22Rv1 (cell line): ENCODE results near the gene IFNA10.
"Not testable (repeated sequence)": the region's sequence is repeated elsewhere in the genome, so short reads cannot be mapped to it uniquely, and the experiment has no call there.

ENCODE experiments used
- H3K27ac ChIP-seq: fragments of 450-650 bp; 2 replicates; pipeline ENCODE4 v1.5.1; 2017
- ZFX ChIP-seq: fragments of 450-650 bp; IDR thresholded peaks from 2 replicates; pipeline ENCODE4 v1.6.1; 2017; ENCODE audit warnings: antibody characterized with exemption, borderline replicate concordance
- TF ChIP-seq, protein P1 (sequence below): fragments of 450-650 bp; IDR thresholded peaks from 2 replicates; pipeline ENCODE4 v1.5.1; 2017; ENCODE audit warnings: mild to moderate bottlenecking

Gene IFNA10

DNA sequence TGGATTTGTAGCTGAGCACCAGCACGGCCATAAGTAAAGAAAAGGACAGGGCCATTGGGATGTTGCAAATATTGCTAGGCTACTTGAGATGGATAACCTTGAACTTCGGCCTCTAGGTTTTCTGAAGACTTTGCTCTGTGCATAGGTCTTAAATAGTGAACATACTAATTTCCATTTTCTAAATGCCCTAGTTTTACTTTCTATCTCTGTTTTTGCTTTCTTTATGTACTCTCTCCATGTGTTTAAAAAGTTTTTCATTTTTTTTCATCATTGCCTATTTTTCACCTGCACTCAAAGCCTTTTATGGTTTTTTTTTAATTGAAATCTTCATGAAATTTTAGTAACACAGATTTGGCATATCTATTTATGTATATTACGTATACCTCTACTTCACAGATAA lies at the start of gene IFNA10:
Gene IFNA10 (minus strand): TSS at position 101 of the 400 bp plus-strand sequence. CDS start 46 bp downstream, at position 55.
- not testable (repeated sequence) for H3K27ac ChIP-seq

DNA sequence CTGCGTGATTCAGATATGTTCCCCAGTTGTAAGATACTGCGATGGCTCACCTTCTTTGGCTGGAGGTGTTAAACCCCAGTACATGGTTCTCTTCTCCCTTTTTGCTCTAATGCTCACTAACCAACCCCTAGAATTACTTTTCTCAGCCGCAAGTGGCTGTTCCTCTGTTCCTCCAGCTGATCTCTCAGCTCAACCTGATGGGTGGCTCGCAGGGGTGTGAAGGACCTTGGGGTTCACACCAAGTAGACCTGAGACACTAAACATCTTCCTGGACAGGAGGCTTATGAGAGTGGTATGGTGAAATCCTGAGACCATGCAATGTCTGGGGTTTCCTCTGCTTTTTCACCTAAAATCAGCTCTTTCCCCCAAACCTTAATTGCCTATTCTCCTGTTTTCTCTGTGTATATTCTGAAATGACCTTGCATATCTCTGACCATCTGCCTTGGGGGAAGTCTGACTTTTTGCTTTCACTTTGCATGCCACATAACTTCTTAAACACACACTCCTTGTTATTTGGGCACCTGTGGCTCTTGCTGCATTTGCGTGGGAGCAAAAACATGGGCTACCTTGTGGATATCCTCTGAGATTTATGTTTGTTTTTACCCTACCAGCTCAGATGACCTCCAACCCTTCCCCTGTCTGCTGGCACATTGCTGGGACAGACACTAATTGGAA lies 48.7 kb upstream of the IFNA10 start:
- TF ChIP-seq, protein P1, sequence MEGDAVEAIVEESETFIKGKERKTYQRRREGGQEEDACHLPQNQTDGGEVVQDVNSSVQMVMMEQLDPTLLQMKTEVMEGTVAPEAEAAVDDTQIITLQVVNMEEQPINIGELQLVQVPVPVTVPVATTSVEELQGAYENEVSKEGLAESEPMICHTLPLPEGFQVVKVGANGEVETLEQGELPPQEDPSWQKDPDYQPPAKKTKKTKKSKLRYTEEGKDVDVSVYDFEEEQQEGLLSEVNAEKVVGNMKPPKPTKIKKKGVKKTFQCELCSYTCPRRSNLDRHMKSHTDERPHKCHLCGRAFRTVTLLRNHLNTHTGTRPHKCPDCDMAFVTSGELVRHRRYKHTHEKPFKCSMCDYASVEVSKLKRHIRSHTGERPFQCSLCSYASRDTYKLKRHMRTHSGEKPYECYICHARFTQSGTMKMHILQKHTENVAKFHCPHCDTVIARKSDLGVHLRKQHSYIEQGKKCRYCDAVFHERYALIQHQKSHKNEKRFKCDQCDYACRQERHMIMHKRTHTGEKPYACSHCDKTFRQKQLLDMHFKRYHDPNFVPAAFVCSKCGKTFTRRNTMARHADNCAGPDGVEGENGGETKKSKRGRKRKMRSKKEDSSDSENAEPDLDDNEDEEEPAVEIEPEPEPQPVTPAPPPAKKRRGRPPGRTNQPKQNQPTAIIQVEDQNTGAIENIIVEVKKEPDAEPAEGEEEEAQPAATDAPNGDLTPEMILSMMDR = no peak
- TF ChIP-seq ZFX = no peak
- H3K27ac ChIP-seq = no peak overlapping the region

GRCh38 chr9:21252721-21253547 lies 46.0 kb upstream of the IFNA10 start:
- TF ChIP-seq, protein P1 = peak; percentile 73
- TF ChIP-seq ZFX = no peak

DNA sequence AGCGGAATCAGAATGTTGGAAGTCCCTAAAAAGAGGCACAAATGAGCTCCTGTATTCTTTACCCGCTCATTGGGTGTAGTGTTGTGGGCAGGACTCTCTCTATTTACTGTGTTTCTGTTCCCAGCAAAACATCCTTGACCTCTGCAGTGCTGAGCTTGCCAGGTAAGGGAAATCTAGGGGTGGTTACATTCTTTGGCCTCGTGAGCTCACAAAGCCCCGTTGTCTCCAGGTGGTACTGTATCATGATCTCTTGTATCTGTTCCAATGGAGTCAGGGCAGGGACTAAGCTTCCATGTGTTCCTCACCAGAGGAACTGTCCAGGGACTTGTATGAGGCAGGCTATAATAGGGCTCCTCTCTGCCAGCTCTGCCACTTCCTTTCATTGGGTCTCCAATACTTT lies 44.7 kb upstream of the IFNA10 start:
- TF ChIP-seq, protein P1 = no peak
- no peak for TF ChIP-seq ZFX
- no peak overlapping the region for H3K27ac ChIP-seq

More at GRCh38 chr9:21252721-21253547, 46.0 kb upstream of the IFNA10 start:
- H3K27ac ChIP-seq = no peak overlapping the region

GRCh38 chr9:21251190-21251589 lies 44.2 kb upstream of the IFNA10 start:
- no peak overlapping the region for H3K27ac ChIP-seq
- TF ChIP-seq, protein P1 = no peak
- no peak for TF ChIP-seq ZFX

DNA sequence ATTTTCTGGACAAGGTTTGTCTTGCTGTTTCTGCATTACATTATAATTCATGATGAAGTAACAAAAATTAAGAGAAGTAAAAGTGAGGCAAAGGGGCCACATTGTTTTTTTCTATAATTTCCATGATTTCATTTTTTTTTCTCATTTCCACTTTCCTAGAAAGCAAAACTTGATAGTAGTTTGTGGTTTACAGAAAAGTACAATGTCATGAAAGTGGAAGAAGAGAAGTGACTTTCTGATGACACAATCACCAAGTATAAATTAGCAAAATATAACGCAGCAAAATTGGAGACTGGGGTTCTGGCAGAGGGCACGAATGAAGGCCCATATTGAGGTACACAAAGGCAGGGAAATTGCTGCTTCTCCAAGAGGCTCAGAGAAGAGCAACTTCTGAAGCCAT lies 37.9 kb upstream of the IFNA10 start:
- H3K27ac ChIP-seq = no peak overlapping the region
- TF ChIP-seq, protein P1 = no peak
- no peak for TF ChIP-seq ZFX

DNA sequence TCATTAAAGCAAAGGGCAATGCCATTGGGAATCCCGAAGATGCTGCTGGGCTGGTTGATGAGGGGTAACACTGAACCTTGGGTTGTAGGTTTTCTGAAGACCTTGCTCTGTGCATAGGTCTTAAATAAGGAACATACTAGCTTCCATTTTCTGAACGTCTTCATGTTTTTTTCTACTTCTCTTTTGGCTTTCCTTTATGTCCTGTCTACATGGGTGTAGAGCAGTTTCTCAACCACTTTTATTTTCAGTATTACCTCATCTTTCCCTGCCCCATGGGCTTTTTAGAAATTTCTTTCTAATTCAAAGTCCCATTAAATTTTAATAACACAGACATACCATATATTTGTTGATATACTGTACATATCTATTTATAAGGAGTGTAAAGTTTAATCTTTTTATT lies 33.0 kb upstream of the IFNA10 start, which contains the start of gene IFNA14:
Gene IFNA14 (minus strand): TSS at position 95 of the 400 bp plus-strand sequence. CDS start 70 bp downstream, at position 25.
- H3K27ac ChIP-seq = no peak within 1 kb of the TSS

GRCh38 chr9:21236360-21236714 lies 29.4 kb upstream of the IFNA10 start:
- not testable (repeated sequence) for H3K27ac ChIP-seq

More for the DNA sequence above, 33.0 kb upstream of the IFNA10 start, which contains the start of gene IFNA14:
- TF ChIP-seq, protein P1 = no peak
- TF ChIP-seq ZFX = no peak
